ENCODE measurements around the gene DCPS.

- no peak for TF ChIP-seq POLR2A (IDR thresholded peaks at IDR 0.05)
- no peak for TF ChIP-seq CTCF (IDR thresholded peaks at IDR 0.05)
These were observed 14.9 kb downstream of the DCPS start for GRCh38 chr11:126318574-126319373.

Data from Peyer's patch (tissue), 4 donors.